Pancreas (tissue), 10 donors: ENCODE data around the gene NDUFAF7. TPM values are rescaled to one million over a fixed set of nuclear protein-coding genes. Genes with fewer than 3 reads are reported as not detected.

Source experiments
- ATAC-seq, 4 donors: fragments of 200-7000 bp; cut with Tn5 transposase; one replicate each; pipeline versions ENCODE4 v1.8.0 to v1.9.1; 2020; ENCODE audit warnings: mild to moderate bottlenecking in 4 of 4, moderate library complexity in 4 of 4
- DNase-seq, 6 donors: peaks; one replicate each; pipeline ENCODE4 v3.0.0-alpha.2; 2020
- FAIRE-seq: peaks from 2 replicates; lab custom pipeline; 2012; peaks lifted over from hg19 to GRCh38; lab: Jason Lieb, UNC
- H3K27ac ChIP-seq, 4 donors: fragments of 200-600 bp; sonication (generic); 1 replicate in 3 of 4; 2 replicates in 1 of 4; pipeline versions ENCODE4 v1.5.0 to v1.8.0; 2020
- H3K27me3 ChIP-seq, 4 donors: fragments of 200-600 bp; one replicate each; pipeline ENCODE4 v1.8.0; 2021
- H3K36me3 ChIP-seq, 3 donors: fragments of 200-600 bp; sonication (generic) in 1 of 3; one replicate each; pipeline versions ENCODE4 v1.5.0 to v1.8.0; 2020 to 2021
- H3K4me1 ChIP-seq, 3 donors: fragments of 200-600 bp; one replicate each; pipeline ENCODE4 v1.8.0; 2021
- H3K4me3 ChIP-seq, 4 donors: fragments of 200-600 bp; sonication (generic) in 2 of 4; one replicate each; pipeline versions ENCODE4 v1.5.0 to v1.8.0; 2020 to 2021
- H3K9me3 ChIP-seq, 4 donors: fragments of 200-600 bp; one replicate each; pipeline ENCODE4 v1.8.0; 2021
- WGBS, 2 donors: extraction: QIAGEN DNeasy Blood & Tissue Kit; methylation state at CpG; one replicate each; pipeline ENCODE4 v1.1.7; 2013; 5-methylcytosine and 5-hydroxymethylcytosine counted together
- intact Hi-C, 3 donors: fragments of 100-400 bp; cut with DNase I; formaldehyde crosslinking; loops; one replicate each; pipeline versions ENCODE4 v1.11.1 to v1.14.2; 2022
- polyA plus RNA-seq, 2 donors: library from polyadenylated mRNA; stranded (reverse); fragments of 200-250 nt; gene quantifications; one replicate each; pipeline ENCODE4 v1.2.3, GENCODE V29; 2013
- total RNA-seq, 6 donors: library from RNA; stranded (reverse); fragmentation: NEBNext Ultra II Directional in 4 of 6; extraction: Animal tissue kit (Norgen Biotek cat#: 25700) in 4 of 6; gene quantifications; one replicate each; pipeline versions ENCODE4 v1.2.1 to v1.2.4, GENCODE V29; 2021 to 2023
- TF ChIP-seq, protein P1 (sequence below), 4 donors: fragments of 200-600 bp; sonication (generic) in 3 of 4; IDR thresholded peaks; one replicate each; pipeline versions ENCODE4 v1.5.0 to v1.8.0; 2021; ENCODE audit warnings: antibody characterized with exemption in 4 of 4
- donor health status: healthy with polysubstance abuse.
- donor health status: DM: no; HTN: no; CAD: no; lungs with moderate emphysema.
- donor health status: DM: no; HTN: no; CAD: no.
- donor health status: control.
- donor health status: control.
- donor health status: Bipolar disorder and iron deficiency.
- donor health status: DM: yes; HTN: yes; CAD: no.
- donor health status: DM: no; HTN: no; CAD: no.
- donor health status: DM: no; HTN: no; CAD: no.
- donor health status: DM: yes; HTN: yes; CAD: no.

The NDUFAF7 gene
- total and polyA plus RNA-seq, 8 donors, result 4.7 to 20.0 (median 7.5) TPM

DNA sequence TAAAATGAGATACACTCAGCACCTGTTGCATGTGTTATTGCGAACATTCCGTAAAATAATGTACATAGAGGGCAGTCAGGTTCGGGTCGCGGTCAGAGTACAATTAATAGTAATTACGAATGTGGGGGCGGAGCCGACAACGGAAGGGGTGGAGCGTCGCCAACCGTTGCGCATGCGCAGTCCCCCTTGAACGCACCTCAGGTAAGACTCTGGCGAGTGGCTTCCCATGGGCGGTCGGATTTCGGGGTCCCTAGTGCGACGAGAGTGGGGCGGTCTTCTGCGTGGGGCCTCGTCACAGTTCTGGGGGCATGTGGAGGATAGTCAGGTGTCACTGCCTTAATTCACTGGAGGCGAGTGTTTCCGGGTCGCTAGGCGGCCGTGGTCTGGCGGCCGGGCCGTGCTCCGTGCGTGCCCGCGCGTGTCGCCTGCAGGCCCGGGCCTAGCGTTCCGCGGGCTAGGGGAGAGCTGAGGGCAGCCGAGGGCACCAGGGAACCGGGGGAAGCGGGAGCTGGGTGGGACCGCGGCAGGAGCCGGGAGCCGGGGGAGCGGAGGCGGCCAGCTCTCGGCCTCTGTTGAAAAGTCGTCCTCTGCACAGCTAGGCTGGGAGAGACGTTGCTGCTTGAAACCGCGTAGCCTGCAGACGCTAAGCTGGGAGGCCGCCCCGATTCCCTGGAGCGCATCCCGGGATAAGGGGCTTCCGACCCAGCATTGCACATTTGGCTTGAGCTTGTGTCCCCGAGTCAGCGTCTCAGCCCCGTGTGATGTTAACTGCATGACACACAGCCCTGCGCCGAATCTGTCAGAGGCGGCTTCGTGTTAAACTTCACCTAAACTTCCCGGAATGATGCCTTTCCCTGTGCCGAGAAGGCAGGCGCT lies 34.9 kb upstream of the NDUFAF7 start, which contains the start of gene CEBPZOS:
CEBPZOS (plus strand) TSS at position 177 of the 876 bp plus-strand sequence. CDS start 3,209 bp downstream, outside the sequence.
- H3K4me1 ChIP-seq, result peaks cover 0 to 6% (median 0%) of the 10 kb centered on the region in 3 donors
- peak; percentile 92 to 96 (median 94) for ATAC-seq
- H3K4me3 ChIP-seq, result peak within 1 kb of the TSS; percentile 43 to 76 (median 64)
- no peaks in the 10 kb centered on the region for H3K9me3 ChIP-seq
- FAIRE-seq, result no peak
- intact Hi-C loops, result no loop called here
- peak; percentile 75 to 96 (median 85) for DNase-seq
- H3K27me3 ChIP-seq, result no peaks in the 10 kb centered on the region
- TF ChIP-seq, protein P1, sequence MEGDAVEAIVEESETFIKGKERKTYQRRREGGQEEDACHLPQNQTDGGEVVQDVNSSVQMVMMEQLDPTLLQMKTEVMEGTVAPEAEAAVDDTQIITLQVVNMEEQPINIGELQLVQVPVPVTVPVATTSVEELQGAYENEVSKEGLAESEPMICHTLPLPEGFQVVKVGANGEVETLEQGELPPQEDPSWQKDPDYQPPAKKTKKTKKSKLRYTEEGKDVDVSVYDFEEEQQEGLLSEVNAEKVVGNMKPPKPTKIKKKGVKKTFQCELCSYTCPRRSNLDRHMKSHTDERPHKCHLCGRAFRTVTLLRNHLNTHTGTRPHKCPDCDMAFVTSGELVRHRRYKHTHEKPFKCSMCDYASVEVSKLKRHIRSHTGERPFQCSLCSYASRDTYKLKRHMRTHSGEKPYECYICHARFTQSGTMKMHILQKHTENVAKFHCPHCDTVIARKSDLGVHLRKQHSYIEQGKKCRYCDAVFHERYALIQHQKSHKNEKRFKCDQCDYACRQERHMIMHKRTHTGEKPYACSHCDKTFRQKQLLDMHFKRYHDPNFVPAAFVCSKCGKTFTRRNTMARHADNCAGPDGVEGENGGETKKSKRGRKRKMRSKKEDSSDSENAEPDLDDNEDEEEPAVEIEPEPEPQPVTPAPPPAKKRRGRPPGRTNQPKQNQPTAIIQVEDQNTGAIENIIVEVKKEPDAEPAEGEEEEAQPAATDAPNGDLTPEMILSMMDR (IDR thresholded peaks at IDR 0.05), result no peak
- WGBS, 2 donors, result 0 to 1% methylated on average over 72 of the region's 72 CpGs
- H3K36me3 ChIP-seq, result peaks cover 0 to 8% (median 5%) of the 10 kb centered on the region in 3 donors
- H3K27ac ChIP-seq, result peak within 1 kb of the TSS; percentile 28 to 89 (median 79)

DNA sequence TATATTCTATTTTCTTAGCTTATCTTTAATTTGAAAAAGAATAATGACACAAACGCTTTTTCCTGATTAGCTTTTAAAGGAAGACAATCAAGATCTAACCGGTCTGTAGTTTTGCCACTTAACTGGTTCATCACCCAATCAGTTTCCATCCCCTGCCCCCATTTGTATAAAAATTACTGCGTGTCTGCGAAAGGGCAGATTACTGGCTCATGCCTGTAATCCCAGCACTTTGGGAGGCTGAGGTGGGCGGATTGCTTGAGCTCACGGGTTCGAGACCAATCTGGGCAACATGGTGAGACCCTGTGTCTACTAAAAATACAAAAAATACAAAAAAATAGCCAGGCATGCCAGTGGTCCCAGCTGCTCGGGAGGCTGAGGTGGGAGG lies 32.8 kb upstream of the NDUFAF7 start:
- FAIRE-seq (no peak), DNase-seq (no peak), ATAC-seq (no peak)
- H3K36me3 ChIP-seq, result peaks cover 0 to 15% (median 13%) of the 10 kb centered on the region in 3 donors
- H3K27ac ChIP-seq, result no peak overlapping the region
- H3K4me3 ChIP-seq, result no peak overlapping the region
- peaks cover 0 to 6% (median 0%) of the 10 kb centered on the region in 3 donors for H3K4me1 ChIP-seq
- no peaks in the 10 kb centered on the region for H3K9me3 ChIP-seq
- intact Hi-C loops, result no loop called here
- 87 to 89% methylated on average over 8 of the region's 8 CpGs for WGBS, 2 donors
- H3K27me3 ChIP-seq, result no peaks in the 10 kb centered on the region
- TF ChIP-seq, protein P1 (IDR thresholded peaks at IDR 0.05), result no peak

- FAIRE-seq, result no peak
- H3K4me3 ChIP-seq, result no peak overlapping the region
- ATAC-seq, result no peak
- intact Hi-C loops, result no loop called here
- peaks cover 0 to 6% (median 0%) of the 10 kb centered on the region in 3 donors for H3K4me1 ChIP-seq
- TF ChIP-seq, protein P1 (IDR thresholded peaks at IDR 0.05), result no peak
- peaks cover 0 to 31% (median 22%) of the 10 kb centered on the region in 3 donors for H3K36me3 ChIP-seq
- 86 to 88% methylated on average over 1 of the region's 1 CpG for WGBS, 2 donors
- H3K27ac ChIP-seq, result no peak overlapping the region
- DNase-seq, result no peak
- no peaks in the 10 kb centered on the region for H3K27me3 ChIP-seq
- H3K9me3 ChIP-seq, result no peaks in the 10 kb centered on the region
Observed at GRCh38 chr2:37201208-37201607, 30.2 kb upstream of the NDUFAF7 start.

GRCh38 chr2:37201766-37202165 lies 29.7 kb upstream of the NDUFAF7 start:
- no peak for ATAC-seq
- no peak for DNase-seq
- intact Hi-C loops, result no loop called here
- H3K27me3 ChIP-seq, result no peaks in the 10 kb centered on the region
- FAIRE-seq, result no peak
- no peaks in the 10 kb centered on the region for H3K9me3 ChIP-seq
- 89 to 97% methylated on average over 1 of the region's 1 CpG for WGBS, 2 donors
- no peak overlapping the region for H3K4me3 ChIP-seq
- H3K36me3 ChIP-seq, result peaks cover 0 to 36% (median 24%) of the 10 kb centered on the region in 3 donors
- TF ChIP-seq, protein P1 (IDR thresholded peaks at IDR 0.05), result no peak
- no peak overlapping the region for H3K27ac ChIP-seq
- H3K4me1 ChIP-seq, result peaks cover 0 to 6% (median 0%) of the 10 kb centered on the region in 3 donors
